Neural cell (in vitro differentiated cells): ENCODE data around the gene TMEM131L. TPM values are rescaled to one million over a fixed set of nuclear protein-coding genes. Genes with fewer than 3 reads are reported as not detected.

ENCODE experiments used
- H2AFZ ChIP-seq: fragments of 200-600, 300-800 bp; sonication (generic), shearing (Covaris generic); 2 replicates; pipeline ENCODE4 v1.6.0; 2014; ENCODE audit warnings: low read depth, mild to moderate bottlenecking, antibody characterized with exemption, low read length, moderate library complexity
- H3F3A ChIP-seq: fragments of 200-600 bp; shearing (Covaris generic); 2 replicates; pipeline ENCODE4 v1.6.1; 2016; ENCODE audit warnings: mild to moderate bottlenecking, moderate library complexity, mixed read lengths, antibody characterized with exemption, low read length; ENCODE audit not compliant: insufficient read depth, poor library complexity, severe bottlenecking
- H3K27ac ChIP-seq: fragments of 200-600, 300-800 bp; sonication (generic), shearing (Covaris generic); 2 replicates; pipeline ENCODE4 v1.5.1; 2014; ENCODE audit warnings: mild to moderate bottlenecking, low read length, moderate library complexity
- H3K27me3 ChIP-seq: fragments of 300-800, 200-600 bp; sonication (generic), shearing (Covaris generic); 2 replicates; pipeline ENCODE4 v1.6.0; 2014; ENCODE audit warnings: mild to moderate bottlenecking, low read depth, low read length, moderate library complexity; ENCODE audit not compliant: insufficient read depth
- H3K36me3 ChIP-seq: fragments of 300-800, 200-600 bp; sonication (generic), shearing (Covaris generic); 2 replicates; pipeline ENCODE4 v1.5.1; 2014; ENCODE audit warnings: mild to moderate bottlenecking, antibody characterized with exemption, low read length, moderate library complexity; ENCODE audit not compliant: insufficient read depth
- H3K4me2 ChIP-seq: fragments of 300-800, 200-600 bp; sonication (generic), shearing (Covaris generic); 2 replicates; pipeline ENCODE4 v1.6.0; 2014; ENCODE audit warnings: mild to moderate bottlenecking, low read length
- H3K4me3 ChIP-seq: fragments of 300-800, 200-600 bp; sonication (generic), shearing (Covaris generic); 2 replicates; pipeline ENCODE4 v1.5.1; 2014; ENCODE audit warnings: mild to moderate bottlenecking, low read length, moderate library complexity
- H3K79me2 ChIP-seq: fragments of 200-600 bp; shearing (Covaris generic); replicated peaks from 2 replicates; pipeline ENCODE4 v1.6.0; 2014; ENCODE audit warnings: mild to moderate bottlenecking, low read length, moderate library complexity; ENCODE audit not compliant: insufficient read depth
- H3K9ac ChIP-seq: fragments of 300-800, 200-600 bp; sonication (generic), shearing (Covaris generic); 2 replicates; pipeline ENCODE4 v1.6.1; 2016; ENCODE audit warnings: mild to moderate bottlenecking, low read length, mixed read lengths
- H3K9me2 ChIP-seq: fragments of 200-600 bp; shearing (Covaris generic); 2 replicates; pipeline ENCODE4 v1.6.1; 2016; ENCODE audit warnings: mild to moderate bottlenecking, low read length, mixed read lengths; ENCODE audit not compliant: insufficient read depth
- H3K9me3 ChIP-seq: fragments of 200-600, 300-800 bp; sonication (generic), shearing (Covaris generic); 2 replicates; pipeline ENCODE4 v1.6.1; 2016; ENCODE audit warnings: mild to moderate bottlenecking, mixed run types, low read length, moderate library complexity, mixed read lengths
- H4K20me1 ChIP-seq: fragments of 200-600 bp; shearing (Covaris generic); 2 replicates; pipeline ENCODE4 v1.6.1; 2016; ENCODE audit warnings: mild to moderate bottlenecking, mixed run types; ENCODE audit not compliant: insufficient read depth
- EP300 ChIP-seq: fragments of 450-650 bp; conservative IDR thresholded peaks from 2 replicates; pipeline ENCODE4 v1.6.1; 2014; ENCODE audit warnings: antibody characterized with exemption, mild to moderate bottlenecking, moderate library complexity; ENCODE audit not compliant: poor library complexity, severe bottlenecking
- EZH2 ChIP-seq: fragments of 200-600, 300-800 bp; shearing (Covaris generic), sonication (generic); IDR thresholded peaks from 2 replicates; pipeline ENCODE4 v1.6.1; 2014; ENCODE audit warnings: antibody characterized with exemption, low read length, borderline replicate concordance, mild to moderate bottlenecking; ENCODE audit not compliant: insufficient read depth, poor library complexity, severe bottlenecking
- MXI1 ChIP-seq: fragments of 450-650 bp; conservative IDR thresholded peaks from 2 replicates; pipeline ENCODE4 v1.6.1; 2014; ENCODE audit warnings: antibody characterized with exemption, mild to moderate bottlenecking; ENCODE audit not compliant: poor library complexity, severe bottlenecking
- POLR2AphosphoS5 ChIP-seq: IDR thresholded peaks from 2 replicates; pipeline ENCODE4 v1.6.1; 2012
- RAD21 ChIP-seq: fragments of 450-650 bp; conservative IDR thresholded peaks from 2 replicates; pipeline ENCODE4 v1.6.1; 2014; ENCODE audit warnings: antibody characterized with exemption, mild to moderate bottlenecking, moderate library complexity
- SMC3 ChIP-seq: fragments of 450-650 bp; conservative IDR thresholded peaks from 2 replicates; pipeline ENCODE4 v1.6.1; 2014; ENCODE audit warnings: antibody characterized with exemption, mild to moderate bottlenecking, moderate library complexity; ENCODE audit not compliant: poor library complexity
- TAF1 ChIP-seq: IDR thresholded peaks from 2 replicates; pipeline ENCODE4 v1.6.1; 2012; ENCODE audit warnings: low read depth
- polyA plus RNA-seq: library from polyadenylated mRNA; depleted of rRNA; stranded (reverse); fragments of >200 nt; gene quantifications from 2 replicates; pipeline ENCODE4 v1.2.3, GENCODE V29; 2014
- TF ChIP-seq, protein P1 (sequence below): IDR thresholded peaks from 2 replicates; pipeline ENCODE4 v1.6.1; 2012; ENCODE audit warnings: borderline replicate concordance
- TF ChIP-seq, protein P2 (sequence below): fragments of 450-650 bp; IDR thresholded peaks from 2 replicates; pipeline ENCODE4 v1.5.1; 2014; ENCODE audit warnings: antibody characterized with exemption, mild to moderate bottlenecking, moderate library complexity; ENCODE audit not compliant: poor library complexity, severe bottlenecking

The TMEM131L gene
- polyA plus RNA-seq, 1 donor from 2014 or later = 11.1 TPM

DNA sequence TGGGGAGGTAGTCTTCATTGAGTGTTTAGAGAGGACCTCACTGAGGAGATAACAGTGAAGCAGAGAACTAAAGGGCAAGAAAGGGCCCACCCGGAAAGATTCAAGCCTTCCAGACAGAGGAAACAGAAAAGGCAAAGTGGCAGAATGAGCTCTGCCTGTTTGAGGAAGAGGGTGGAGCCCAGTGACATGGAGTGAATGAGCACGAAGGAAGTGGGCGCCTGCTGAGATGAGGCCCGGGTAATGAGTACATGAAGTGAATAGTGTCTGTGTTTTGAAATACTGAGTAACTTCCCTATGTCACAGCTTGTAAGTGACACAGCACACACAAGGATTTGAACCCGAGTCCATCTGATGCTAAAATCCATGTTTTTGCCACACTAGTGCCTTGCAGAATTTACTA, 185.4 kb downstream of the TMEM131L start:
- TF ChIP-seq SMC3 = no peak
- no peak for TF ChIP-seq RAD21
- TF ChIP-seq, protein P1, sequence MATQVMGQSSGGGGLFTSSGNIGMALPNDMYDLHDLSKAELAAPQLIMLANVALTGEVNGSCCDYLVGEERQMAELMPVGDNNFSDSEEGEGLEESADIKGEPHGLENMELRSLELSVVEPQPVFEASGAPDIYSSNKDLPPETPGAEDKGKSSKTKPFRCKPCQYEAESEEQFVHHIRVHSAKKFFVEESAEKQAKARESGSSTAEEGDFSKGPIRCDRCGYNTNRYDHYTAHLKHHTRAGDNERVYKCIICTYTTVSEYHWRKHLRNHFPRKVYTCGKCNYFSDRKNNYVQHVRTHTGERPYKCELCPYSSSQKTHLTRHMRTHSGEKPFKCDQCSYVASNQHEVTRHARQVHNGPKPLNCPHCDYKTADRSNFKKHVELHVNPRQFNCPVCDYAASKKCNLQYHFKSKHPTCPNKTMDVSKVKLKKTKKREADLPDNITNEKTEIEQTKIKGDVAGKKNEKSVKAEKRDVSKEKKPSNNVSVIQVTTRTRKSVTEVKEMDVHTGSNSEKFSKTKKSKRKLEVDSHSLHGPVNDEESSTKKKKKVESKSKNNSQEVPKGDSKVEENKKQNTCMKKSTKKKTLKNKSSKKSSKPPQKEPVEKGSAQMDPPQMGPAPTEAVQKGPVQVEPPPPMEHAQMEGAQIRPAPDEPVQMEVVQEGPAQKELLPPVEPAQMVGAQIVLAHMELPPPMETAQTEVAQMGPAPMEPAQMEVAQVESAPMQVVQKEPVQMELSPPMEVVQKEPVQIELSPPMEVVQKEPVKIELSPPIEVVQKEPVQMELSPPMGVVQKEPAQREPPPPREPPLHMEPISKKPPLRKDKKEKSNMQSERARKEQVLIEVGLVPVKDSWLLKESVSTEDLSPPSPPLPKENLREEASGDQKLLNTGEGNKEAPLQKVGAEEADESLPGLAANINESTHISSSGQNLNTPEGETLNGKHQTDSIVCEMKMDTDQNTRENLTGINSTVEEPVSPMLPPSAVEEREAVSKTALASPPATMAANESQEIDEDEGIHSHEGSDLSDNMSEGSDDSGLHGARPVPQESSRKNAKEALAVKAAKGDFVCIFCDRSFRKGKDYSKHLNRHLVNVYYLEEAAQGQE = no peak
- Histone ChIP-seq H2AFZ (no peak overlapping the region), H3F3A (no peaks in the 10 kb centered on the region), H3K27me3 (no peaks in the 10 kb centered on the region), H4K20me1 (no peaks in the 10 kb centered on the region), H3K9me3 (no peaks in the 10 kb centered on the region), H3K79me2 (no peaks in the 10 kb centered on the region), H3K9ac (no peak overlapping the region), H3K9me2 (no peaks in the 10 kb centered on the region), H3K36me3 (no peaks in the 10 kb centered on the region), H3K4me3 (no peak overlapping the region), H3K4me2 (no peak overlapping the region), H3K27ac (no peak overlapping the region)

DNA sequence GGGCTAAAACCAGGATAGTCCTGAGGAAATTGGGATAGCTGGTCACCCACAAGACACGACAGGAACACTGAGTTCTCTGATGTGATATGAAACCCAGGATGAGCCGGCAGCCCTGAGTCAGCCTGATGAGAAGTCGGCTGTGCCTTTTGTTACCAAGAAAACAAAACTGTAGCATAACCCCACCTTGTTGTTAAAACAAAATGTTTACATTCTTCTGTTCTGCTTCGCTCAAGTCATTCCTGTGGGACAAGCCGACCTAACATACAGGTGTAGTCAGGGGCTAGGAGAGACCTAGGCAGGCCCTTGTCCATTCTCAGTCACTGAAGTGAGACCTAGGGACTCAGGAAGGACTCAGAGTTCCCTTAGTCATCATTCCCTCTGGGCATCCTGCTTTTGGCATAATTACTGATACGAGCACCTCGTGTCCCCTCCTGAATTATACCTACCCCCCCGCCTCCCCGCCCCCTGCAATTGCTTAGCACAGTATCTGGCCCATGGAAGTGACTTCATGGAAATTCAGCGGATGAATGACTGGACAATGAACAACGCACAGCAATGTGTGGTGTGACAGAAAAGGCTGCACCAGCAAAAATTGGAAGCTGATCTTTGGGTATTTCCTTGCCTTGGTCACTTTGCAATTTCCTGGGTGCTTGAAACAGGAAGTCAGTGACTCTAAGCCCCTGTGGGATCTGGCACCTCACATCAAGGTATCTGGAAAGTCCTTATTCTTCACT, 186.1 kb downstream of the TMEM131L start:
- Histone ChIP-seq H3K9me3 (no peaks in the 10 kb centered on the region), H3K9me2 (no peaks in the 10 kb centered on the region), H3K79me2 (no peaks in the 10 kb centered on the region), H4K20me1 (no peaks in the 10 kb centered on the region), H2AFZ (no peak overlapping the region), H3F3A (no peaks in the 10 kb centered on the region), H3K9ac (no peak overlapping the region), H3K4me3 (no peak overlapping the region), H3K4me2 (no peak overlapping the region), H3K27ac (no peak overlapping the region), H3K27me3 (no peaks in the 10 kb centered on the region), H3K36me3 (no peaks in the 10 kb centered on the region)
- TF ChIP-seq, protein P2, sequence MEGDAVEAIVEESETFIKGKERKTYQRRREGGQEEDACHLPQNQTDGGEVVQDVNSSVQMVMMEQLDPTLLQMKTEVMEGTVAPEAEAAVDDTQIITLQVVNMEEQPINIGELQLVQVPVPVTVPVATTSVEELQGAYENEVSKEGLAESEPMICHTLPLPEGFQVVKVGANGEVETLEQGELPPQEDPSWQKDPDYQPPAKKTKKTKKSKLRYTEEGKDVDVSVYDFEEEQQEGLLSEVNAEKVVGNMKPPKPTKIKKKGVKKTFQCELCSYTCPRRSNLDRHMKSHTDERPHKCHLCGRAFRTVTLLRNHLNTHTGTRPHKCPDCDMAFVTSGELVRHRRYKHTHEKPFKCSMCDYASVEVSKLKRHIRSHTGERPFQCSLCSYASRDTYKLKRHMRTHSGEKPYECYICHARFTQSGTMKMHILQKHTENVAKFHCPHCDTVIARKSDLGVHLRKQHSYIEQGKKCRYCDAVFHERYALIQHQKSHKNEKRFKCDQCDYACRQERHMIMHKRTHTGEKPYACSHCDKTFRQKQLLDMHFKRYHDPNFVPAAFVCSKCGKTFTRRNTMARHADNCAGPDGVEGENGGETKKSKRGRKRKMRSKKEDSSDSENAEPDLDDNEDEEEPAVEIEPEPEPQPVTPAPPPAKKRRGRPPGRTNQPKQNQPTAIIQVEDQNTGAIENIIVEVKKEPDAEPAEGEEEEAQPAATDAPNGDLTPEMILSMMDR = no peak
- TF ChIP-seq TAF1 (no peak), POLR2AphosphoS5 (no peak), EP300 (no peak), EZH2 (no peak), MXI1 (no peak), SMC3 (no peak), RAD21 (no peak)
- TF ChIP-seq, protein P1 = no peak
